Prostate gland (tissue), 2 donors: ENCODE measurements around the gene ARHGAP26.

Experiments
- CTCF ChIP-seq, 4 experiments: fragments of 200-600 bp in 2 of 4; fragments of 450-650 bp in 2 of 4; sonication (generic) in 2 of 4; IDR thresholded peaks; 1 replicate in 3 of 4; 2 replicates in 1 of 4; pipeline ENCODE4 v1.5.1; 2016 to 2019; ENCODE audit warnings: antibody characterized with exemption in 4 of 4, mild to moderate bottlenecking in 2 of 4, moderate library complexity in 2 of 4
- POLR2A ChIP-seq: fragments of 450-650 bp; IDR thresholded peaks from one replicate; pipeline ENCODE4 v1.6.1; 2016; ENCODE audit warnings: antibody characterized with exemption, mild to moderate bottlenecking
- POLR2AphosphoS5 ChIP-seq: sonication (generic); formaldehyde crosslinking; IDR thresholded peaks from one replicate; pipeline ENCODE4 v1.6.1; 2017; ENCODE audit warnings: antibody characterized with exemption

- TF ChIP-seq CTCF (IDR thresholded peaks at IDR 0.05) (no peak), POLR2A (no peak), POLR2AphosphoS5 (no peak)
Observed at GRCh38 chr5:143031781-143032580, 261.8 kb downstream of the ARHGAP26 start.
